Islet of Langerhans (tissue), 1 donor: ENCODE results near the gene UBE2G1.
"Not testable (repeated sequence)": the region's sequence is repeated elsewhere in the genome, so short reads cannot be mapped to it uniquely, and the experiment has no call there.

Source experiments
- FAIRE-seq: peaks from one replicate; lab custom pipeline; 2011; peaks lifted over from hg19 to GRCh38; lab: Jason Lieb, UNC

The UBE2G1 gene, protein sequence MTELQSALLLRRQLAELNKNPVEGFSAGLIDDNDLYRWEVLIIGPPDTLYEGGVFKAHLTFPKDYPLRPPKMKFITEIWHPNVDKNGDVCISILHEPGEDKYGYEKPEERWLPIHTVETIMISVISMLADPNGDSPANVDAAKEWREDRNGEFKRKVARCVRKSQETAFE

GRCh38 chr17:4366327-4367063 is at the start of gene UBE2G1:
UBE2G1 (minus strand) TSS chr17:4366675; CDS start chr17:4366316, 359 bp downstream.
- FAIRE-seq: no peak

DNA sequence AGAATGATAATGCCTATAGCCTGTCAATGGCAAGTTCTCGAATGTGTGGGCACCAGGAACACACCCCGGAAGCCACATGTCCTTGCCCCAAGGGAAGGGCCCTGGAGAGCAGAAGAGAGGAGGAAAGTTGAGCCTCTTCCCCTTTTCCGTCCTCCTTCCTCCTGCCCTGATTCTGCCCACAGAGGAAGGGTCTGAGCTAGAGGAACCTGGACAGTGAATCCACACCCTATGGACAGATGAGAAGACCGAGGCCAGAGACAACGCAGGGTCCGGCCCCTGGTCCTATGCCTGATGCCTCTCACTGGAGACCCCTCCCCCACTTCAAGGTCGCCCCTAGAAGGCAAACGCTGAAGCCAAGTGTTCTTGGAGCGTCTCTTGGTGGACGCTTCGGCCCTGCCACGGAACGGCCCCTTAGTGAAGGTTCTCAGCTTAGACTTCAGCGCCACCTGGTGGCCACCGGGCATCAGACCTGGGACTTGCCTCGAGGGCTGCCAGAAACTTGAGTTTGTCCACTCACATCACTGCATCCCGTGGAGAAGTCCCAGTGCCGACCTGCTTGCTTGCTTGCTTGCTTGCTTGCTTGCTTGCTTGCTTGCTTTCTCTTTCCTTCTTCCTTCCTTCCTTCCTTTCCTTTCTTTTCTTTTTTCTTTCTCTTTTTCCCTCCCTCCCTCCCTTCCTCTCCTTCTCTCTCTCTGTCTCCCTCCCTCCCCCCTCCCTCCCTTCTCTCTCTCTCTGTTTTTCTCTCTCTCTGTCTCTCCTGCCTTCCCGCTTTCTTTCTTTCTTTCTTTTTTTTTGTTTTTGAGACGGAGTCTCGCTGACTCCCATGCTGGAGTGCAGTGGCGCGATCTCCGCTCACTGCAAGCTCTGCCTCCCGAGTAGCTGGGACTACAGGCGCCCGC is 46.7 kb upstream of the UBE2G1 start:
- FAIRE-seq: no peak

- FAIRE-seq: no peak
These were observed 44.7 kb upstream of the UBE2G1 start for GRCh38 chr17:4411201-4411600.

DNA sequence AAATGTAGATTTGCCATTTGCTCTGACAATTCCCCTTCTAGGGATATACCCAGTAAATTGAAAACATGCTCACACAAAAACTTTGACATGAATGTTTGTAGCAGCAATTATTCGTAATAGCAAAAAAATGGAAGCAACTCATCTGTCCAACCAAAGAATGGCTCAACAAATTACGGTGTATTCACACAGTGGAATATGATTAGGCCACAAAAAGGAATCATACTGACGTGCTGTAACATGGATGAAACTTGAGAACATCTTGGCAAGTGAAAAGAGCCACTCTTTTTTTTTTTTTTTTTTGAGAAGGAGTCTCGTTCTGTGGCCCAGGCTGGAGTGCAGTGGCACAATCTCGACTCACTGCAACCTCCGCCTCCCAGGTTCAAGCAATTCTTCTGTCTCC is 43.2 kb upstream of the UBE2G1 start:
- no peak for FAIRE-seq

GRCh38 chr17:4407851-4408250 is 41.4 kb upstream of the UBE2G1 start:
- no peak for FAIRE-seq

- no peak for FAIRE-seq
These were observed 40.7 kb upstream of the UBE2G1 start for GRCh38 chr17:4407216-4407615.

- no peak for FAIRE-seq
These were observed 39.9 kb upstream of the UBE2G1 start for GRCh38 chr17:4406386-4406785.

DNA sequence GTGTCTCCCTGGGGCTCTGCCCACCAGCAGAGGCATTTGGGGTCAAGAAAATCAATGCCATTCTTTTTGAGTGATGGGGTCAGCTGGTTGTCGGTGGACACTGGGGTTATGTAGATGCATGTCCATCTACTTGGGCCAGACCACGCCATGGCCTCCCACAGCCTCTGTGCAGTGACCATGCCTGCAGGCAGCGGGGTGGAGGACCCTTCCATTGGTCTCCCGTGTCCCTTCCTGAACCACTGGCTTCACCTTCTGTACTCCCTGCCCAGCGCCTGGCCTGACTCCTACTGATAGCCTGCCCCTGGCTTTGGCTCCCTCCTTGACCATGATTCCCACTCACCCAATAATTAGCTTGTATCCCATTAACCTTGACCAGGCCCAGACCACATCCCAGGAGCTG is 39.2 kb upstream of the UBE2G1 start:
- FAIRE-seq: no peak

DNA sequence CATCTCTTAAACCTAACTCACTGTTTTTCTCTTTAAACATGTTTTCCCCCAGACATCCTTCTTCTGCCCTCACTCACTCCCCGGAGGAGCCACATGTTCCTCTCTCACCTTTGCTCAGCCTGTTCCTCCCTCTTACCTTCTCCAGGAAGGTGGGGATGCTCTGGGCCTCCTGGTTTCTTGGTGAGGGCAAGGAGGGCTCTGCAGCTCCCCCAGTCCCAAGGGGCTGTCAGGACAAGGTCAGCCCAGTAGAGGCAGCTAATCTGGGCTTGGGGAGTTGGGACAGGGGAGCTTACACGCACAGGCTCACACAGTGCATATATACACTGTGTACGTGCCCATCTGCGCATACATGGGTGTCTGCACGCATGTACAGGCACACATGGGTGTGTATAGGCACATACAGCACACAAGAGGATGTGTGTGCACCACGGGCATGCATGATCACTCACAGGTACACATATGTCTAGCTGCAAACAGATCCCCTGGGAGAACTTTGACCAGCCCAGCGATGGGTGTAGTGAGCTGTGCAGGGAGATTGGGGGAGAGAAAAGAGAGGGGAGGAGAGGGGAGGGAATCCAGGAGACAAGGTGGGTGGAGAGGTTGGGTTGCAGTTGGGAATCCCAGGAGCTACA is 38.7 kb upstream of the UBE2G1 start:
- FAIRE-seq: no peak

- no peak for FAIRE-seq
These were observed 31.4 kb upstream of the UBE2G1 start for GRCh38 chr17:4397840-4398239.

DNA sequence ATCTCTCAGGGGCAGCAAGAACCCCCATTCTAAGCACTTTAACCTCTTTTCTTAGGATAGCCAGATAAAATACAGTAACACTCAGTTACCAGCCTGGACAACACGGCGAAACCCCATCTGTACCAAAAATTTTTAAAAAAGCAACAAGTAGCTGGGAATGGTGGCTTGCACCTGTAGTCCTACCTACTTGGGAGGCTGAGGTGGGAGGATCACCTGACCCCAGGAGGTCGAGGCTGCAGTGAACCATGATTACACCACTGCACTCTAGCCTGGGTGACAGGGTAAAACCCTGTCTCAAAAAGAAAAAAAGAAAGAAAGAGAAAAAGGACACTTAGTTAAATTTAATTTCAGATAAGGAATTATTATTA is 28.6 kb upstream of the UBE2G1 start:
- no peak for FAIRE-seq

GRCh38 chr17:4394208-4395110 is 28.0 kb upstream of the UBE2G1 start:
- FAIRE-seq: no peak

DNA sequence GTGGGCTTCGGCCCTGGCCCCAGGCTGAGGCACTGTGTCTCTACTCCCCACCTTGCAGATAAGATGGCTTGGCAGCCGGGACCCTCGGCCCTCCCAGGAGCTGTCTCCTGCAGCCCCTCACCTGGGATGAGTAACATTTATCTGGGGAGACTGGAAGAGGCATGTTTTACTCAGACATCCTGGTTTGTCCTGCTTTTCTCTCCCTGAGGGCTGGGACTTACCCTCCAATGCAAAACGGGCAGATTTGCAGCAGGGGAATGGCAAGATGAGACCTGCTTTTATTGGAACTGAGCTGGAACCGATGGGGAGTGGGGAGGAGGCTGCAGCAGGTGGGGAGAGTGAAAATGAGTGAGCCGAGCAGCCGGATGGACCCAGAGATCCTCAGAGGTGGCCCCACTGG is 27.3 kb upstream of the UBE2G1 start:
- no peak for FAIRE-seq

- FAIRE-seq: no peak
These were observed 22.6 kb upstream of the UBE2G1 start for GRCh38 chr17:4389079-4389478.

DNA sequence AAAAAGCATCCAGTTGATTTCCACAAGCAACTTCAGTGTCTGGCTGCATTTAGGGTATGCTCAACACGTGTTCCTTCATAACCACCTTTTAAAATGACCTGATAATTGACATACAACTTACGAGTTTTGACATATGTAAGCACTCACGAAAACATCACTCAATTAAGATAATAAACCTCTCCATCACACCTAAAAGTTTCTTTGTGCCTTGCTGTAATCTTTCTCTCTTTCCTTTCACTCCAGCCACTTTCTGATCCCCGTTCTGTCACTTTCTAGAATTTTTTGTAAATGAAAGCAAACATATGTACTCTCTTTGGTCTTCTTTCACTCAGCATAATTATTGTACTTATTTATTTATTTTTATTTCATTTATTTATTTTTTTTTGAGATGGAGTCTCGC is 20.7 kb upstream of the UBE2G1 start:
- FAIRE-seq: no peak

DNA sequence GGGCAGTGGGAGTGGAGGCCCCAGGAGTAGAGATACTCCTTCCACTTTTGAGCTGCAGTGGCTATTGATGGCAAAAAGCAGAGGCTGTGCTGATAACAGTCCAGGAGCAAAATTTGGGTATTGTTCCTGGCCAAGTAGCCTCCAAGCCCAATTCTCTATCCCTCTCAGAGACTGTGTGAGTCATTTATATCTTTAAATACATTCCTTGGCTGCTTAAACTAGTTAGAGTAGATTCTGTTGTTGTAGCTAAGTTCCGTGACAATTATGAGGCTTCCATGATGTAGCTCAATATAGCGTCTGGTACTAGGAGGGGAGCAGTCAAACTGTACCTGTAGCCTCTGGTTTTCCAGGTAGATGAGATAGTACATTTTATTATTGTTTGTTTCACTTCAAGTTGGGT is 19.9 kb upstream of the UBE2G1 start:
- no peak for FAIRE-seq

GRCh38 chr17:4381690-4382671 is 15.5 kb upstream of the UBE2G1 start:
- no peak for FAIRE-seq

GRCh38 chr17:4378626-4379025 is 12.2 kb upstream of the UBE2G1 start:
- FAIRE-seq: no peak

DNA sequence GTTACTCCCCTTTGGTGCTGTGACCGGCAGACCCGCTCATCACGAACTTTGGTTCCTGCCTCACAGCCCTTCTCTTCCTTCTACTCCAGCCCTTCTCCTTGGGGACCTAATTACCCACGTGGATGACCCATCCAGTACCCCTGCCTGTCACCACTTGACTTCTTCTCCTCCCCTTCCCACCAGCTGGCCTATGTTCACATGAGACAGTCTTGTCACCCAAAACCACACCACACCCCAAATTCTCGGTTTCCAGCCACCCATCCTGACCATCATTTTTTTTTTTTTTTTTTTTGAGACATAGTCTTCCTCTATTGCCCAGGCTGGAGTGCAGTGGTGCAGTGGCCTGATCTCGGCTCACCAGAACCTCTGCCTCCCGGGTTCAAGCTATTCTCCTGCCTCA is 10.8 kb upstream of the UBE2G1 start:
- not testable (repeated sequence) for FAIRE-seq

GRCh38 chr17:4375796-4376440 is 9.4 kb upstream of the UBE2G1 start:
- FAIRE-seq: not testable (repeated sequence)
